HL-60 (cell line): ENCODE results near the gene LOC128125822.

ENCODE experiments used
- CTCF ChIP-seq: IDR thresholded peaks from one replicate; pipeline ENCODE4 v1.5.1; 2011; ENCODE audit warnings: low read length, control low read depth, inconsistent platforms; ENCODE audit not compliant: insufficient read depth
- POLR2AphosphoS5 ChIP-seq: IDR thresholded peaks from 2 replicates; pipeline ENCODE4 v1.6.1; 2012; ENCODE audit warnings: low read depth
- REST ChIP-seq: IDR thresholded peaks from 2 replicates; pipeline ENCODE4 v1.6.1; 2012; ENCODE audit warnings: low read depth; ENCODE audit not compliant: insufficient replicate concordance

DNA sequence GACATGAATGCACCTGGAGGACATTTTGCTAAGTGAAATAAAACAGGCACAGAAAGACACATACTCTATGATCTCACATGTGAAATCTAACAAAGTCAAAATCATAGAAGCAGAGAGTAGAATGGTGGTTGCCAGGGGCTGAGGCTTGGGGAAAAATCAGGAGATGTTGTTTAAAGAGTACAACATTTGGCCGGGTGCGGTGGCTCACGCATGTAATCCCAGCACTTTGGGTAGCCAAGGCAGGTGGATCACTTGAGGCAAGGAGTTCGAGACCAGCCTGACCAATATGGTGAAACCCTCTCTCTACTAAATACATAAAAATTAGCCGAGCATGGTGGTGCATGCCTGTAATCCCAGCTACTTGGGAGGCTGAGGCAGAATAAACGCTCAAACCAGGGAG, 26.0 kb upstream of the LOC128125822 start:
- TF ChIP-seq REST (no peak), CTCF (no peak), POLR2AphosphoS5 (no peak)
